Measurements from ENCODE around the gene NFYC. TPM values are rescaled to one million over a fixed set of nuclear protein-coding genes. Genes with fewer than 3 reads are reported as not detected.

NFYC gene
- total and polyA plus RNA-seq, 8 donors = 23.3 to 76.4 (median 40.9) TPM

- WGBS, 5 donors = 8 to 23% (median 17%) methylated on average over 14 to 20 of the region's 20 CpGs
- no peaks in the 10 kb centered on the region for H3K9me3 ChIP-seq
- peaks cover 0 to 30% (median 7%) of the 10 kb centered on the region in 3 donors for H3K27me3 ChIP-seq
- H3K27ac ChIP-seq = peak overlapping the region in 3 of 5 donors; percentile 17 to 87 (median 77)
- no peak for TF ChIP-seq POLR2A (IDR thresholded peaks at IDR 0.05)
- TF ChIP-seq CTCF (IDR thresholded peaks at IDR 0.05) = no peak
- no peak for TF ChIP-seq EP300 (IDR thresholded peaks at IDR 0.05)
- TF ChIP-seq POLR2AphosphoS5 (IDR thresholded peaks at IDR 0.05) = no peak
- DNase-seq = peak; percentile 28 to 62
- H3K36me3 ChIP-seq = peaks cover 0 to 5% (median 0%) of the 10 kb centered on the region in 4 donors
- H3K4me3 ChIP-seq = peak overlapping the region; percentile 20 to 56 (median 52)
- intact Hi-C loops (cut with DNase I; ENCODE audit: low total_unique reads) = no loop called here
- peaks cover 17 to 50% (median 35%) of the 10 kb centered on the region in 4 donors for H3K4me1 ChIP-seq
These were observed 91.0 kb downstream of the NFYC start for GRCh38 chr1:40782371-40782956.

GRCh38 chr1:40783001-40783905, 91.7 kb downstream of the NFYC start, which contains the start of gene KCNQ4:
TSS of gene KCNQ4 (plus strand) at chr1:40783787. CDS start at chr1:40784094, 307 bp downstream.
- DNase-seq = peak; percentile 77 to 82
- H3K4me1 ChIP-seq = peaks cover 17 to 57% (median 37%) of the 10 kb centered on the region in 4 donors
- WGBS, 5 donors = 3 to 11% (median 5%) methylated on average over 19 to 73 of the region's 73 CpGs
- intact Hi-C loops (cut with DNase I; ENCODE audit: low total_unique reads) = no loop called here
- no peaks in the 10 kb centered on the region for H3K9me3 ChIP-seq
- H3K4me3 ChIP-seq = peak within 1 kb of the TSS; percentile 52 to 56 (median 53)
- peaks cover 0 to 30% (median 7%) of the 10 kb centered on the region in 3 donors for H3K27me3 ChIP-seq
- TF ChIP-seq POLR2AphosphoS5 (IDR thresholded peaks at IDR 0.05) (peak in 1 of 3 donors; percentile 12), EP300 (IDR thresholded peaks at IDR 0.05) (no peak)
- H3K36me3 ChIP-seq = peaks cover 0 to 5% (median 0%) of the 10 kb centered on the region in 4 donors
- peak within 1 kb of the TSS; percentile 23 to 87 (median 67) for H3K27ac ChIP-seq

- peak overlapping the region; percentile 52 to 56 (median 53) for H3K4me3 ChIP-seq
- DNase-seq = peak; percentile 32 to 72
- peaks cover 0 to 30% (median 7%) of the 10 kb centered on the region in 3 donors for H3K27me3 ChIP-seq
- TF ChIP-seq POLR2AphosphoS5 (IDR thresholded peaks at IDR 0.05) (no peak), POLR2A (IDR thresholded peaks at IDR 0.05) (no peak), CTCF (IDR thresholded peaks at IDR 0.05) (no peak), EP300 (IDR thresholded peaks at IDR 0.05) (no peak)
- H3K36me3 ChIP-seq = no peaks in the 10 kb centered on the region
- 14 to 29% (median 17%) methylated on average over 30 to 63 of the region's 63 CpGs for WGBS, 5 donors
- no peaks in the 10 kb centered on the region for H3K9me3 ChIP-seq
- intact Hi-C loops (cut with DNase I; ENCODE audit: low total_unique reads) = no loop called here
- H3K27ac ChIP-seq = peak overlapping the region; percentile 23 to 87 (median 67)
- H3K4me1 ChIP-seq = peaks cover 17 to 64% (median 40%) of the 10 kb centered on the region in 4 donors
These were observed 92.8 kb downstream of the NFYC start for GRCh38 chr1:40784141-40784770.

GRCh38 chr1:40784771-40785151, 93.3 kb downstream of the NFYC start:
- H3K27ac ChIP-seq = peak overlapping the region; percentile 23 to 87 (median 67)
- no peaks in the 10 kb centered on the region for H3K36me3 ChIP-seq
- H3K9me3 ChIP-seq = no peaks in the 10 kb centered on the region
- no peak for TF ChIP-seq EP300 (IDR thresholded peaks at IDR 0.05)
- no peak for TF ChIP-seq CTCF (IDR thresholded peaks at IDR 0.05)
- no peak for TF ChIP-seq POLR2AphosphoS5 (IDR thresholded peaks at IDR 0.05)
- TF ChIP-seq POLR2A (IDR thresholded peaks at IDR 0.05) = no peak
- peaks cover 0 to 30% (median 7%) of the 10 kb centered on the region in 3 donors for H3K27me3 ChIP-seq
- peak in 1 of 2 donors; percentile 56 for DNase-seq
- H3K4me1 ChIP-seq = peaks cover 17 to 69% (median 40%) of the 10 kb centered on the region in 4 donors
- H3K4me3 ChIP-seq = peak overlapping the region; percentile 52 to 56 (median 53)
- WGBS, 5 donors = 37 to 67% (median 53%) methylated on average over 8 to 10 of the region's 10 CpGs
- intact Hi-C loops (cut with DNase I; ENCODE audit: low total_unique reads) = no loop called here

Measured in stomach (tissue), 9 donors.